Loucy (cell line): Measurements from ENCODE around the gene RFX6.

ENCODE experiments used
- H2AFZ ChIP-seq: fragments of 200-600 bp; sonication (generic); 2 replicates; pipeline ENCODE4 v1.6.0; 2016; ENCODE audit warnings: antibody characterized with exemption, mild to moderate bottlenecking, low read length, moderate library complexity
- H3F3A ChIP-seq: fragments of 200-600 bp; 2 replicates; pipeline ENCODE4 v1.6.0; 2016; ENCODE audit warnings: antibody characterized with exemption, low read depth, mild to moderate bottlenecking
- H3K27me3 ChIP-seq: fragments of 200-600 bp; sonication (generic); 2 replicates; pipeline ENCODE4 v1.6.1; 2014; ENCODE audit warnings: low read length, mild to moderate bottlenecking; ENCODE audit not compliant: insufficient read depth, poor library complexity, severe bottlenecking
- H3K36me3 ChIP-seq: fragments of 200-600 bp; sonication (generic); 2 replicates; pipeline ENCODE4 v1.6.1; 2016; ENCODE audit warnings: low read length; ENCODE audit not compliant: insufficient read depth
- H3K4me1 ChIP-seq: fragments of 200-600 bp; sonication (generic); 2 replicates; pipeline ENCODE4 v1.5.1; 2014; ENCODE audit warnings: low read length, mild to moderate bottlenecking; ENCODE audit not compliant: insufficient read depth, poor library complexity, severe bottlenecking
- H3K4me2 ChIP-seq: fragments of 200-600 bp; sonication (generic); 2 replicates; pipeline ENCODE4 v1.6.0; 2014; ENCODE audit warnings: antibody characterized with exemption, low read length, low read depth, mild to moderate bottlenecking; ENCODE audit not compliant: poor library complexity, severe bottlenecking
- H3K4me3 ChIP-seq: fragments of 200-600 bp; sonication (generic); 2 replicates; pipeline ENCODE4 v1.5.1; 2014; ENCODE audit warnings: low read length, mild to moderate bottlenecking, mixed read lengths; ENCODE audit not compliant: poor library complexity, severe bottlenecking
- H3K79me2 ChIP-seq: fragments of 200-600 bp; sonication (generic); 2 replicates; pipeline ENCODE4 v1.6.1; 2014; ENCODE audit warnings: low read length; ENCODE audit not compliant: insufficient read depth
- H3K9ac ChIP-seq: fragments of 200-600 bp; sonication (generic); 2 replicates; pipeline ENCODE4 v1.6.0; 2014; ENCODE audit warnings: mild to moderate bottlenecking, low read depth, low read length, moderate library complexity; ENCODE audit not compliant: poor library complexity, severe bottlenecking
- H3K9me2 ChIP-seq: fragments of 200-600 bp; sonication (generic); replicated peaks from 2 replicates; pipeline ENCODE4 v1.6.1; 2016; ENCODE audit warnings: low read depth, low read length, mixed read lengths
- H3K9me3 ChIP-seq: fragments of 200-600 bp; sonication (generic); 2 replicates; pipeline ENCODE4 v1.6.1; 2014; ENCODE audit warnings: mild to moderate bottlenecking, antibody characterized with exemption, low read length, low read depth; ENCODE audit not compliant: insufficient read depth
- H4K20me1 ChIP-seq: fragments of 200-600 bp; sonication (generic); 2 replicates; pipeline ENCODE4 v1.6.0; 2014; ENCODE audit warnings: antibody characterized with exemption, low read length, mild to moderate bottlenecking; ENCODE audit not compliant: insufficient read depth, poor library complexity, severe bottlenecking
- CTCF ChIP-seq: fragments of 200-600 bp; sonication (generic); conservative IDR thresholded peaks from 2 replicates; pipeline ENCODE4 v1.5.1; 2014; ENCODE audit warnings: mild to moderate bottlenecking, antibody characterized with exemption, low read length
- EZH2phosphoT487 ChIP-seq: fragments of 200-600 bp; IDR thresholded peaks from 2 replicates; pipeline ENCODE4 v1.6.1; 2018; ENCODE audit warnings: antibody characterized with exemption, mild to moderate bottlenecking, moderate library complexity, borderline replicate concordance

Gene RFX6

GRCh38 chr6:116931456-116931855 lies 54.4 kb downstream of the RFX6 start:
- Histone ChIP-seq H4K20me1 (no peaks in the 10 kb centered on the region), H3F3A (no peaks in the 10 kb centered on the region), H3K79me2 (no peaks in the 10 kb centered on the region), H3K9me2 (no peaks in the 10 kb centered on the region), H3K9ac (no peak overlapping the region), H3K9me3 (no peaks in the 10 kb centered on the region), H3K36me3 (no peaks in the 10 kb centered on the region), H3K4me3 (no peak overlapping the region), H2AFZ (no peak overlapping the region), H3K4me1 (no peaks in the 10 kb centered on the region), H3K27me3 (no peaks in the 10 kb centered on the region), H3K4me2 (no peak overlapping the region)
- no peak for TF ChIP-seq CTCF
- TF ChIP-seq EZH2phosphoT487 = no peak

DNA sequence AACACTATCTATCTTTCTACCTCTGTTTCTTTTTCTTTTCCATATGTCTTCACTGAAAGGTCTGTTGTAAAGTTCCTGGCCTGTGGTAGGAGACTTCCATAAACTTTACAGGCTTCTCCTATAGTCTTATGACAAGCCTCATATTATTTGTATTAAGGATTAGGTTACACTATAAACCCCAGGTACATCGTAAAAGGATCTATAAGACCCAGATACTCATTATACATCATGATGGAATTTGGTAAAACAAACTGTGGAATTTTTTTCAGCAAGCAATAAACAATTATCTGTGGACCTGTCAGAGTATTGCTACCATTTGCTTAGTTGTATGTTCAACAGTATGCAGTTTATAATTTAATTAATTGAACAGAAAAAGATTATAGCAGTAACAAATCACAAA lies 55.5 kb downstream of the RFX6 start:
- Histone ChIP-seq H3K9me3 (no peaks in the 10 kb centered on the region), H3K4me3 (no peak overlapping the region), H3K27me3 (no peaks in the 10 kb centered on the region), H3K36me3 (no peaks in the 10 kb centered on the region), H3K4me2 (no peak overlapping the region), H3K9me2 (no peaks in the 10 kb centered on the region), H2AFZ (no peak overlapping the region), H3K9ac (no peak overlapping the region), H4K20me1 (no peaks in the 10 kb centered on the region), H3K4me1 (no peaks in the 10 kb centered on the region), H3F3A (no peaks in the 10 kb centered on the region), H3K79me2 (no peaks in the 10 kb centered on the region)
- TF ChIP-seq CTCF (no peak), EZH2phosphoT487 (no peak)

DNA sequence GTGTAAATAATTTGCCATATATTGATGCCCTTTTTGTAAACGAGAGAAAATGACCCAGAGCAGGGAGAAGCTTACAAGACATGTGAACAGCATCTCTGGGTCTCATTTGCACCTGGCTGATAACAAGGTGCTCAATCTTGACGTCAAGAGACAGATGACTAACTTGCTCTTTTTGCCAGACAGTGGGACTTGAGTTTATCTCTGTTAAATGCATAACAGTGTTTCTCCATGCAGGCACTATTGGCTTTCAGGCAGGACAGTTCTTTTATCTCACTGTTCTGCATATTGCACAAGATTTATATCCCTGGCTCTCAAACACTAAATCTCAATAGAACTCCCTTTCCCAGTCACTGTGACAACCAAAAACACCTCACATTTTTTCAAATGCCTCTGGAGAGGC lies 56.4 kb downstream of the RFX6 start:
- Histone ChIP-seq H3K4me2 (no peak overlapping the region), H4K20me1 (no peaks in the 10 kb centered on the region), H3K9ac (no peak overlapping the region), H2AFZ (no peak overlapping the region), H3K79me2 (no peaks in the 10 kb centered on the region), H3K4me3 (no peak overlapping the region), H3K9me3 (no peaks in the 10 kb centered on the region), H3F3A (no peaks in the 10 kb centered on the region), H3K4me1 (no peaks in the 10 kb centered on the region), H3K27me3 (no peaks in the 10 kb centered on the region), H3K9me2 (no peaks in the 10 kb centered on the region), H3K36me3 (no peaks in the 10 kb centered on the region)
- TF ChIP-seq CTCF = no peak
- TF ChIP-seq EZH2phosphoT487 = no peak
